GM23248 (cell line): ENCODE results near the gene CDK2.

Source experiments
- EZH2 ChIP-seq: fragments of 200-600 bp; sonication (generic); IDR thresholded peaks from 2 replicates; pipeline ENCODE4 v1.6.1; 2018; ENCODE audit warnings: antibody characterized with exemption, mild to moderate bottlenecking; ENCODE audit not compliant: insufficient read depth, poor library complexity, severe bottlenecking
- EZH2phosphoT487 ChIP-seq: fragments of 200-600 bp; sonication (generic); IDR thresholded peaks from 2 replicates; pipeline ENCODE4 v1.6.1; 2018; ENCODE audit warnings: antibody characterized with exemption, moderate library complexity, mild to moderate bottlenecking, low read depth; ENCODE audit not compliant: insufficient read depth

- no peak for TF ChIP-seq EZH2phosphoT487
- TF ChIP-seq EZH2: no peak
Measured at GRCh38 chr12:55929306-55929791, 37.3 kb upstream of the CDK2 start.
